H9 (cell line): ENCODE data around the gene SVIP. TPM values are rescaled to one million over a fixed set of nuclear protein-coding genes. Genes with fewer than 3 reads are reported as not detected.

Source experiments
- DNase-seq: peaks from one replicate; pipeline ENCODE4 v3.0.0-alpha.2; 2017
- H2AFZ ChIP-seq: one replicate; pipeline ENCODE4 v1.6.1; 2013; ENCODE audit warnings: mild to moderate bottlenecking, low read length, control low read depth, moderate library complexity
- H2AK5ac ChIP-seq: 2 replicates; pipeline ENCODE4 v1.6.1; 2013; ENCODE audit warnings: low read length, control low read depth, mixed read lengths; ENCODE audit not compliant: insufficient read length
- H2BK120ac ChIP-seq: one replicate; pipeline ENCODE4 v1.6.1; 2013; ENCODE audit warnings: low read depth, mild to moderate bottlenecking, low read length, control low read depth, inconsistent platforms; ENCODE audit not compliant: poor library complexity, severe bottlenecking
- H2BK12ac ChIP-seq: 2 replicates; pipeline ENCODE4 v1.6.1; 2013; ENCODE audit warnings: low read length, control low read depth, mixed read lengths, low read depth; ENCODE audit not compliant: insufficient read length
- H2BK15ac ChIP-seq: 2 replicates; pipeline ENCODE4 v1.6.1; 2013; ENCODE audit warnings: low read depth, low read length, control low read depth
- H2BK20ac ChIP-seq: one replicate; pipeline ENCODE4 v1.6.1; 2013; ENCODE audit warnings: low read depth, mild to moderate bottlenecking, low read length, control low read depth, inconsistent platforms; ENCODE audit not compliant: poor library complexity, severe bottlenecking
- H2BK5ac ChIP-seq: 2 replicates; pipeline ENCODE4 v1.6.1; 2013; ENCODE audit warnings: low read length, control low read depth, mixed read lengths; ENCODE audit not compliant: insufficient read length
- H3K14ac ChIP-seq: 2 replicates; pipeline ENCODE4 v1.6.1; 2013; ENCODE audit warnings: low read length, control low read depth; ENCODE audit not compliant: insufficient read depth
- H3K18ac ChIP-seq: 2 replicates; pipeline ENCODE4 v1.6.1; 2013; ENCODE audit warnings: low read depth, mild to moderate bottlenecking, mixed read lengths, low read length, control low read depth; ENCODE audit not compliant: insufficient read length
- H3K23ac ChIP-seq: 2 replicates; pipeline ENCODE4 v1.6.1; 2013; ENCODE audit warnings: low read length, control low read depth, mixed read lengths, low read depth; ENCODE audit not compliant: insufficient read length
- H3K23me2 ChIP-seq: 2 replicates; pipeline ENCODE4 v1.6.1; 2013; ENCODE audit warnings: low read depth, mild to moderate bottlenecking, mixed read lengths, low read length, control low read depth; ENCODE audit not compliant: insufficient read length, poor library complexity, severe bottlenecking
- H3K27ac ChIP-seq: 2 replicates; pipeline ENCODE4 v1.5.1; 2013; ENCODE audit warnings: low read length, control low read depth, mixed read lengths, low read depth; ENCODE audit not compliant: insufficient read length
- H3K27me3 ChIP-seq: 2 replicates; pipeline ENCODE4 v1.6.1; 2013; ENCODE audit warnings: low read length, control low read depth, inconsistent platforms; ENCODE audit not compliant: insufficient read depth
- H3K4ac ChIP-seq: 2 replicates; pipeline ENCODE4 v1.6.1; 2013; ENCODE audit warnings: low read depth, mild to moderate bottlenecking, control low read depth, inconsistent platforms, low read length, moderate library complexity
- H3K4me1 ChIP-seq: 2 replicates; pipeline ENCODE4 v1.6.1; 2013; ENCODE audit warnings: low read length, control low read depth, inconsistent platforms; ENCODE audit not compliant: insufficient read depth
- H3K4me2 ChIP-seq: 2 replicates; pipeline ENCODE4 v1.6.1; 2013; ENCODE audit warnings: low read length, control low read depth, mixed read lengths; ENCODE audit not compliant: insufficient read length, insufficient read depth
- H3K56ac ChIP-seq: 2 replicates; pipeline ENCODE4 v1.6.1; 2013; ENCODE audit warnings: low read depth, mild to moderate bottlenecking, mixed read lengths, low read length, control low read depth; ENCODE audit not compliant: insufficient read length
- H3K79me1 ChIP-seq: 2 replicates; pipeline ENCODE4 v1.6.1; 2013; ENCODE audit warnings: low read depth, mild to moderate bottlenecking, moderate library complexity, low read length, control low read depth, inconsistent platforms; ENCODE audit not compliant: insufficient read depth, poor library complexity, severe bottlenecking
- H3K79me2 ChIP-seq: 2 replicates; pipeline ENCODE4 v1.6.1; 2013; ENCODE audit warnings: low read length, control low read depth, inconsistent platforms; ENCODE audit not compliant: insufficient read depth
- H3K9ac ChIP-seq: 2 replicates; pipeline ENCODE4 v1.6.1; 2013; ENCODE audit warnings: low read length, control low read depth, mixed read lengths; ENCODE audit not compliant: insufficient read length; ENCODE audit errors: extremely low read depth
- H3K9me3 ChIP-seq: one replicate; pipeline ENCODE4 v1.6.1; 2013; ENCODE audit warnings: low read depth, low read length, inconsistent platforms; ENCODE audit not compliant: control insufficient read depth
- H3T11ph ChIP-seq: one replicate; pipeline ENCODE4 v1.6.1; 2013; ENCODE audit warnings: mild to moderate bottlenecking, low read length, control low read depth, inconsistent platforms
- H4K20me1 ChIP-seq: one replicate; pipeline ENCODE4 v1.6.1; 2013; ENCODE audit not compliant: control insufficient read depth, insufficient read length, insufficient read depth
- H4K5ac ChIP-seq: 2 replicates; pipeline ENCODE4 v1.6.1; 2013; ENCODE audit warnings: low read depth, mild to moderate bottlenecking, mixed read lengths, low read length, control low read depth; ENCODE audit not compliant: insufficient read length
- H4K8ac ChIP-seq: replicated peaks from 2 replicates; pipeline ENCODE4 v1.6.1; 2013; ENCODE audit warnings: low read length, control low read depth, mixed read lengths, low read depth; ENCODE audit not compliant: insufficient read length
- H4K91ac ChIP-seq: 2 replicates; pipeline ENCODE4 v1.6.1; 2013; ENCODE audit warnings: low read depth, mild to moderate bottlenecking, moderate library complexity, mixed read lengths, low read length, control low read depth; ENCODE audit not compliant: insufficient read length
- H3K27ac Mint-ChIP-seq, 3 experiments: 2 replicates in 2 of 3; 3 replicates in 1 of 3; pipeline ENCODE4 v1.8.0; 2020 to 2021; ENCODE audit warnings: mixed read lengths in 3 of 3, mild to moderate bottlenecking in 1 of 3, moderate library complexity in 1 of 3
- H3K27me3 Mint-ChIP-seq: 2 replicates; pipeline ENCODE4 v1.8.0; 2021; ENCODE audit warnings: low read depth, mild to moderate bottlenecking, moderate library complexity, mixed read lengths
- H3K36me3 Mint-ChIP-seq, 3 experiments: 2 replicates in 2 of 3; 3 replicates in 1 of 3; pipeline ENCODE4 v1.8.0; 2020 to 2021; ENCODE audit warnings: low read depth in 3 of 3, mixed read lengths in 3 of 3; ENCODE audit not compliant: insufficient read depth in 1 of 3
- H3K4me1 Mint-ChIP-seq, 2 experiments: 2 replicates each; pipeline ENCODE4 v1.8.0; 2020; ENCODE audit warnings: mixed read lengths in 2 of 2
- H3K4me3 Mint-ChIP-seq, 2 experiments: 2 replicates in 1 of 2; 3 replicates in 1 of 2; pipeline ENCODE4 v1.8.0; 2020 to 2021; ENCODE audit warnings: mild to moderate bottlenecking in 2 of 2, mixed read lengths in 2 of 2, moderate library complexity in 1 of 2
- H3K9me3 Mint-ChIP-seq, 2 experiments: 2 replicates in 1 of 2; 3 replicates in 1 of 2; pipeline ENCODE4 v1.8.0; 2020; ENCODE audit warnings: mild to moderate bottlenecking in 2 of 2, mixed read lengths in 2 of 2, moderate library complexity in 1 of 2
- CTCF ChIP-seq: fragments of 200-600 bp; sonication (generic); conservative IDR thresholded peaks from 3 replicates; pipeline ENCODE4 v1.8.0; 2021; ENCODE audit warnings: antibody characterized with exemption, mild to moderate bottlenecking
- WGBS: extraction: QIAGEN DNeasy Blood & Tissue Kit; methylation state at CpG from one replicate; pipeline ENCODE4 v1.1.7; 2013; ENCODE audit warnings: missing lambda C conversion rate, low lambda C conversion rate, mixed read lengths; ENCODE audit not compliant: insufficient read length; ENCODE audit errors: extremely low coverage; 5-methylcytosine and 5-hydroxymethylcytosine counted together
- total RNA-seq: library from RNA; stranded (reverse); gene quantifications from 2 replicates; pipeline ENCODE4 v1.2.1, GENCODE V29; 2021

The SVIP gene
- total RNA-seq, 1 experiment from 2014 or later, result 10.4 TPM

DNA sequence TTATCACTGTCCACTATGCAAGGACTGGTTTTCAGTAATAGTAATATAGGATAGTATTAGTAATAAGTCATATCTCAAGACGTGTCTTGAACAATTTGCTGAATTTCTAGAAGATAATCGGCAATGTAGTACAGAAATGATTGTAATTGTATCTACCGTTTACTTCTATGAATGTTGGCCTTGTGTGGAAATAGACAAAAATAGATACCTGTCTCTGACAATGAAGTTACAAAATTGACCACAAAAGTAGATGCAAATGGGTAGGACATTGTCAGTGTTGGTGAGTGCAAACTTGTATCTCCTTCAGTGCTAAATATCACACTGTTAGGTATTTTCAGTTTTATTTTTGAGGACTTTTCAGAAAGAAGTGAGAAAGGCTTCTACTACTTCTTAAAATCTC, 43.1 kb downstream of the SVIP start:
- H3K23ac ChIP-seq, result no peak overlapping the region
- Mint-ChIP-seq H3K27ac (no peak overlapping the region), H3K36me3 (0 out of 7 replicates have a peak, but pooled peaks cover 0 to 2% (median 0%) of the 10 kb centered on the region in 3 experiments), H3K4me3 (no peak overlapping the region), H3K9me3 (peaks cover 0 to 4% of the 10 kb centered on the region in 2 experiments; a peak in 1 of 5 replicates), H3K4me1 (peaks cover 0 to 7% of the 10 kb centered on the region in 2 experiments; a peak in 2 of 4 replicates), H3K27me3 (no peaks in the 10 kb centered on the region)
- no peak overlapping the region for H3K9ac ChIP-seq
- H3K56ac ChIP-seq, result no peak overlapping the region
- no peak overlapping the region for H3K27ac ChIP-seq
- no peak overlapping the region for H4K8ac ChIP-seq
- no peak overlapping the region for H2BK120ac ChIP-seq
- no peaks in the 10 kb centered on the region for H4K20me1 ChIP-seq
- H3K79me2 ChIP-seq, result no peaks in the 10 kb centered on the region
- H2AFZ ChIP-seq, result no peak overlapping the region
- no peaks in the 10 kb centered on the region for H3K79me1 ChIP-seq
- H2BK12ac ChIP-seq, result no peak overlapping the region
- no peak overlapping the region for H2BK20ac ChIP-seq
- H3K4me2 ChIP-seq, result no peak overlapping the region
- H3K9me3 ChIP-seq, result no peaks in the 10 kb centered on the region
- H4K91ac ChIP-seq, result no peak overlapping the region
- no peaks in the 10 kb centered on the region; the same call in 1 of the 2 replicates for H3K4me1 ChIP-seq
- H2AK5ac ChIP-seq, result no peak overlapping the region
- H3K27me3 ChIP-seq, result no peaks in the 10 kb centered on the region
- no peak overlapping the region for H2BK5ac ChIP-seq
- no peak for DNase-seq
- H3K18ac ChIP-seq, result no peak overlapping the region
- H3K14ac ChIP-seq, result no peak overlapping the region
- H2BK15ac ChIP-seq, result no peak overlapping the region
- no peak overlapping the region for H4K5ac ChIP-seq
- H3K23me2 ChIP-seq, result no peaks in the 10 kb centered on the region
- no peak overlapping the region for H3T11ph ChIP-seq
- H3K4ac ChIP-seq, result no peak overlapping the region
- TF ChIP-seq CTCF, result no peak
- WGBS, result no CpG with 5 or more reads among the region's 3 CpGs
